ENCODE measurements around the gene EDNRB. TPM values are rescaled to one million over a fixed set of nuclear protein-coding genes. Genes with fewer than 3 reads are reported as not detected.

The EDNRB gene
- polyA plus RNA-seq, 1 donor from 2014 or later: not detected

Other genes with a start within 250 kb of the EDNRB start
- 7.7 TPM for gene SLAIN1, start 221.1 kb downstream of the EDNRB start, polyA plus RNA-seq

Data from IgD-negative memory B cell (primary cell).